PC-9 (cell line): ENCODE measurements around the gene GTF2A2. TPM values are rescaled to one million over a fixed set of nuclear protein-coding genes. Genes with fewer than 3 reads are reported as not detected.

Source experiments
- BruUV-seq: library from RNA; stranded (reverse); fragments of 400-500 nt; replicated peaks from 2 replicates; lab custom pipeline; 2021; lab: Mats Ljungman, UMichigan
- CTCF ChIA-PET: fragments of 300-600 bp; sonication (Branson Sonifier 250); formaldehyde crosslinking; loops from one replicate; lab custom pipeline; 2022; ENCODE audit warnings: antibody characterized with exemption; lab: Charles Lee
- POLR2A ChIA-PET: fragments of 300-600 bp; sonication (Branson Sonifier 250); formaldehyde crosslinking; loops from one replicate; lab custom pipeline; 2022; ENCODE audit warnings: antibody characterized with exemption; ENCODE audit not compliant: unreplicated experiment; lab: Charles Lee
- DNase-seq, 2 experiments: peaks; one replicate each; pipeline versions ENCODE4 v3.0.0 to v3.0.0-alpha.2; 2015 to 2022; ENCODE audit warnings: mixed read lengths in 1 of 2
- H2AFZ ChIP-seq: fragments of 200-600 bp; sonication (generic); 2 replicates; pipeline ENCODE4 v1.8.1; 2017; ENCODE audit warnings: antibody characterized with exemption
- H3F3A ChIP-seq: fragments of 200-600 bp; sonication (generic); 2 replicates; pipeline ENCODE4 v1.8.1; 2017; ENCODE audit warnings: antibody characterized with exemption, mild to moderate bottlenecking, low read depth; ENCODE audit not compliant: insufficient read depth
- H3K27ac ChIP-seq: fragments of 200-600 bp; sonication (generic); 2 replicates; pipeline ENCODE4 v1.6.1; 2016; ENCODE audit warnings: mixed run types
- H3K27me3 ChIP-seq: fragments of 200-600 bp; sonication (generic); 2 replicates; pipeline ENCODE4 v1.6.1; 2016; ENCODE audit warnings: low read depth, mixed run types; ENCODE audit not compliant: insufficient read depth
- H3K36me3 ChIP-seq: fragments of 200-600 bp; sonication (generic); 2 replicates; pipeline ENCODE4 v1.6.1; 2016; ENCODE audit warnings: low read depth, mixed run types
- H3K4me1 ChIP-seq: fragments of 200-600 bp; sonication (generic); replicated peaks from 2 replicates; pipeline ENCODE4 v1.6.1; 2016; ENCODE audit warnings: mixed run types; ENCODE audit not compliant: insufficient read depth
- H3K4me2 ChIP-seq: fragments of 200-600 bp; sonication (generic); 2 replicates; pipeline ENCODE4 v1.6.1; 2017; ENCODE audit warnings: mixed run types
- H3K4me3 ChIP-seq: fragments of 200-600 bp; sonication (generic); 2 replicates; pipeline ENCODE4 v1.6.1; 2016; ENCODE audit warnings: mixed run types
- H3K79me2 ChIP-seq: fragments of 200-600 bp; sonication (generic); 2 replicates; pipeline ENCODE4 v1.6.1; 2017; ENCODE audit warnings: low read depth, mixed run types
- H3K9me2 ChIP-seq: fragments of 200-600 bp; sonication (generic); 2 replicates; pipeline ENCODE4 v1.8.1; 2017; ENCODE audit warnings: mild to moderate bottlenecking; ENCODE audit not compliant: insufficient read depth
- H3K9me3 ChIP-seq: fragments of 200-600 bp; sonication (generic); 2 replicates; pipeline ENCODE4 v1.8.1; 2016; ENCODE audit warnings: low read depth; ENCODE audit not compliant: insufficient read depth
- H4K20me1 ChIP-seq: fragments of 200-600 bp; sonication (generic); 2 replicates; pipeline ENCODE4 v1.8.1; 2017; ENCODE audit not compliant: insufficient read depth
- EZH2 ChIP-seq: fragments of 200-600 bp; sonication (generic); IDR thresholded peaks from 2 replicates; pipeline ENCODE4 v1.8.0; 2017; ENCODE audit warnings: antibody characterized with exemption, low read depth
- intact Hi-C: fragments of 100-400 bp; cut with micrococcal nuclease; formaldehyde crosslinking; loops from one replicate; pipeline ENCODE4 v1.10.0; 2022; ENCODE audit not compliant: unreplicated experiment
- total RNA-seq: library from RNA; stranded (reverse); gene quantifications from 2 replicates; pipeline ENCODE4 v1.2.3, GENCODE V29; 2021
- TF ChIP-seq, protein P1 (sequence below): fragments of 200-600 bp; sonication (generic); conservative IDR thresholded peaks from 2 replicates; pipeline ENCODE4 v1.6.1; 2017; ENCODE audit warnings: mixed run types, antibody characterized with exemption, mild to moderate bottlenecking, moderate library complexity

The GTF2A2 gene
- total RNA-seq, 1 experiment from 2014 or later, result 111 TPM

DNA sequence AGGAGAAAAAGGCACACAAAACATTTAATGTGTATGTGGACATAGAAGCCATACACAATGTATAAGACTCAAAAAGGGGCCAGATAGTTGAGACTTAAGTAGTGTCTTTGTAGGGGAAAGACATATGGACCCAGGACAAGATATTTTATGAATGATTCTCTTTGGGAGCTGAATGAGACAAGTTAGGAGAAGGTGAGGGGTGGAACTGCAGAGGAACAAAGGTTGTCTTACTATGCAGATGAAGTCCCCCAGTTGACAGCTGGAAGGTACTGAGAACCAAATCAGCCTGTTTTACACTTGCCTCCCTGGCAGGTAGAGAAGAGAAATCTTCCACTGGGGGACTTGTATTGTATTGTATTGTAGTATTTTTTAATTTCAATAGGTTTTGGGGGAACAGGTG lies 60.7 kb downstream of the GTF2A2 start:
- Histone ChIP-seq H3K4me1 (peaks cover 25% of the 10 kb centered on the region), H3K27me3 (no peaks in the 10 kb centered on the region), H3K79me2 (no peaks in the 10 kb centered on the region), H3F3A (peaks cover 19% of the 10 kb centered on the region), H3K4me2 (no peak overlapping the region), H4K20me1 (no peaks in the 10 kb centered on the region), H3K4me3 (no peak overlapping the region), H3K9me3 (no peaks in the 10 kb centered on the region; the same call in 1 of the 2 replicates), H3K27ac (no peak overlapping the region), H2AFZ (no peak overlapping the region), H3K36me3 (no peaks in the 10 kb centered on the region), H3K9me2 (no peaks in the 10 kb centered on the region)
- TF ChIP-seq, protein P1, sequence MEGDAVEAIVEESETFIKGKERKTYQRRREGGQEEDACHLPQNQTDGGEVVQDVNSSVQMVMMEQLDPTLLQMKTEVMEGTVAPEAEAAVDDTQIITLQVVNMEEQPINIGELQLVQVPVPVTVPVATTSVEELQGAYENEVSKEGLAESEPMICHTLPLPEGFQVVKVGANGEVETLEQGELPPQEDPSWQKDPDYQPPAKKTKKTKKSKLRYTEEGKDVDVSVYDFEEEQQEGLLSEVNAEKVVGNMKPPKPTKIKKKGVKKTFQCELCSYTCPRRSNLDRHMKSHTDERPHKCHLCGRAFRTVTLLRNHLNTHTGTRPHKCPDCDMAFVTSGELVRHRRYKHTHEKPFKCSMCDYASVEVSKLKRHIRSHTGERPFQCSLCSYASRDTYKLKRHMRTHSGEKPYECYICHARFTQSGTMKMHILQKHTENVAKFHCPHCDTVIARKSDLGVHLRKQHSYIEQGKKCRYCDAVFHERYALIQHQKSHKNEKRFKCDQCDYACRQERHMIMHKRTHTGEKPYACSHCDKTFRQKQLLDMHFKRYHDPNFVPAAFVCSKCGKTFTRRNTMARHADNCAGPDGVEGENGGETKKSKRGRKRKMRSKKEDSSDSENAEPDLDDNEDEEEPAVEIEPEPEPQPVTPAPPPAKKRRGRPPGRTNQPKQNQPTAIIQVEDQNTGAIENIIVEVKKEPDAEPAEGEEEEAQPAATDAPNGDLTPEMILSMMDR, result no peak
- TF ChIP-seq EZH2, result no peak
- ChIA-PET POLR2A (no interaction called here), CTCF (interaction anchor here (0.6 kb wide), 1 partner anchor 34 kb away, joined by 3 read pairs; no protein-coding TSS in a partner anchor)
- BruUV-seq, result no TSS peak
- intact Hi-C loops, result no loop called here
- DNase-seq, result no peak

DNA sequence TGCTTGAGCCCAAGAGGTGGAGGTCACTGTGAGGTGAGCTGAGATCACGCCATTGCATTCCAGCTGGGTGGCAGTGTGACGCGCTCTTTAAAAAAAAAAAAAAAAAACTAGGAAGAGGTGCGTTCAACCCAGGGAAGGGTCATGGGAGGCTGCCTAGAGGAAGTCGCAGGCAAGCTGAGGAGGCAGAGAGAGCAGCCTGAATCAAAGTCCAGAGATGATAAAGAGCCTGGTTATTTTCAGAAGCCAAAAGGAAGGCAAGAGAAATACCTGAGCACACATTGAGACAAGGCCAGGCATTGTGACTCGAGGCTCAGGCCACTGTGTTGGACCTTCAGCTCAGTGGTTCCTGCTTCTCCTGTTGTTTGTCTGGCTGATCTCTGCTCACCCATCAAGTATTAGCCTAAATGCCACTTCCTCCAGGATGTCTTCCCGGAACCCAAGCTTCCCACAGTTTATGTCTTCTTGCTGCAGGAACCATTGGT lies 61.8 kb downstream of the GTF2A2 start:
- H2AFZ ChIP-seq, result no peak overlapping the region
- ChIA-PET CTCF (interaction anchor here (0.7 kb wide), 1 partner anchor 1846 kb away, joined by 12 read pairs; no protein-coding TSS in a partner anchor), POLR2A (interaction anchor here (0.6 kb wide), 1 partner anchor 42 kb away, joined by 4 read pairs; no protein-coding TSS in a partner anchor)
- H3K4me3 ChIP-seq, result no peak overlapping the region
- TF ChIP-seq, protein P1, result no peak
- no peaks in the 10 kb centered on the region for H3K9me2 ChIP-seq
- no peak for DNase-seq
- intact Hi-C loops, result no loop called here
- no peaks in the 10 kb centered on the region for H4K20me1 ChIP-seq
- H3K4me1 ChIP-seq, result peaks cover 25% of the 10 kb centered on the region
- BruUV-seq, result TSS peak; percentile 48
- H3K4me2 ChIP-seq, result peak overlapping the region; percentile 40; the same call in 1 of the 2 replicates
- H3K27ac ChIP-seq, result peak overlapping the region; percentile 93
- H3K9me3 ChIP-seq, result no peaks in the 10 kb centered on the region
- H3K36me3 ChIP-seq, result no peaks in the 10 kb centered on the region
- no peaks in the 10 kb centered on the region for H3K27me3 ChIP-seq
- H3F3A ChIP-seq, result peaks cover 19% of the 10 kb centered on the region
- H3K79me2 ChIP-seq, result no peaks in the 10 kb centered on the region

DNA sequence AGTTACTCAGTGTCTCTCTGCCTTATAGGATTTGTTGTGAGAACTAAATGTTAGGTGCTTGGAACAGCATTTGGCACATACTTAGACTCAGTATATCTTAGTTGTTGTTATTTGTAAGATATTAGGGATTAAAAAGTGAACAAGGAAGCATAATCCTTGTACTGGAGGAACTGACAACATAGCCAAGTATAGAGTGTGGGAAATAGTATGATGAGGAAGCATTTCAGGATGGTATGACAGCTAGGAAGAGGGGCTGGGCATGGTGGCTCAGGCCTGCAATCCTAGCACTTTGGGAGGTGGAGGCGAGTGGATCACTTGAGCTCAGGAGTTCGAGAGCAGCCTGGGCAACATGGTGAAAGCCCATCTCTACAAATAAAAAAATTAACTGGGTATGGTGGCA lies 62.3 kb downstream of the GTF2A2 start:
- peak overlapping the region; percentile 40 for H3K4me2 ChIP-seq
- H3K27ac ChIP-seq, result peak overlapping the region; percentile 93
- peaks cover 25% of the 10 kb centered on the region for H3K4me1 ChIP-seq
- ChIA-PET CTCF (no interaction called here), POLR2A (interaction anchor here (0.5 to 0.6 kb wide), 3 partner anchors 42 to 783 kb away, joined by 4 to 6 read pairs (median 4); no protein-coding TSS in a partner anchor)
- H3K27me3 ChIP-seq, result no peaks in the 10 kb centered on the region
- no TSS peak for BruUV-seq
- H3F3A ChIP-seq, result peaks cover 19% of the 10 kb centered on the region
- intact Hi-C loops, result loop anchor here (1.0 kb wide), 1 partner anchor 41 kb away; no protein-coding TSS in a partner anchor
- no peak overlapping the region for H3K4me3 ChIP-seq
- H4K20me1 ChIP-seq, result no peaks in the 10 kb centered on the region
- no peaks in the 10 kb centered on the region for H3K36me3 ChIP-seq
- H3K79me2 ChIP-seq, result no peaks in the 10 kb centered on the region
- TF ChIP-seq, protein P1, result no peak
- TF ChIP-seq EZH2, result no peak
- no peaks in the 10 kb centered on the region for H3K9me2 ChIP-seq
- no peak for DNase-seq
- H2AFZ ChIP-seq, result peak overlapping the region; percentile 20; the same call in 1 of the 2 replicates
- H3K9me3 ChIP-seq, result no peaks in the 10 kb centered on the region
